Nephron (organoid): Measurements from ENCODE around the gene TMTC3.
A peak's percentile ranks its signal among the peaks of the same experiment; 100 is the strongest.

Experiments
- H3K27ac Mint-ChIP-seq, 3 experiments: 2 replicates each; pipeline ENCODE4 v1.8.0; 2020; ENCODE audit warnings: mixed read lengths in 3 of 3, mild to moderate bottlenecking in 2 of 3, moderate library complexity in 1 of 3
- H3K27me3 Mint-ChIP-seq: 2 replicates; pipeline ENCODE4 v1.8.0; 2021; ENCODE audit warnings: low read depth, mild to moderate bottlenecking, moderate library complexity, mixed read lengths
- H3K36me3 Mint-ChIP-seq: 2 replicates; pipeline ENCODE4 v1.8.0; 2020; ENCODE audit warnings: low read depth, mixed read lengths
- H3K4me1 Mint-ChIP-seq: 2 replicates; pipeline ENCODE4 v1.8.0; 2020; ENCODE audit warnings: mixed read lengths
- H3K4me3 Mint-ChIP-seq, 3 experiments: 2 replicates each; pipeline ENCODE4 v1.8.0; 2020; ENCODE audit warnings: mild to moderate bottlenecking in 3 of 3, mixed read lengths in 3 of 3, moderate library complexity in 2 of 3
- H3K9me3 Mint-ChIP-seq: 2 replicates; pipeline ENCODE4 v1.8.0; 2020; ENCODE audit warnings: mixed read lengths
- TF ChIP-seq, protein P1 (sequence below), 3 experiments: fragments of 200-600 bp; sonication (generic); IDR thresholded peaks; one replicate each; pipeline ENCODE4 v1.5.0; 2021; ENCODE audit warnings: antibody characterized with exemption in 3 of 3; ENCODE audit not compliant: unreplicated experiment in 3 of 3

The TMTC3 gene

DNA sequence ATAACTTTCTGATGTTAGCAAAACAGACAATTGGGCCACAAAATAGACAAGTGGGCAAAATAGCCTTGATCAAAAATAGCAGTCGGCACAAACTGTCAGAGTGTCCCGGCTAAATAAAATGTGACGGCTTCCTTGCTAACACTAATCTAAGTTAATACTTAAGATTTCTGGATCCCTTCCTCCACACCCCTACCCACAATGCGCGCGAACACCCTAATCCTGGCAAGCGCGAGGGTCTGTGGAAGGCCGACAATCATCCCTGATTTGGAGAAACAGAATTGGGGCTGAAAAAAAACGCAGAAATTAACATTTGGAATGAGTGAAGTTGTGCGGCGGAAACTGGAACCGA lies 708 bp upstream of the TMTC3 start:
- Mint-ChIP-seq H3K27me3 (no peaks in the 10 kb centered on the region), H3K4me1 (peaks cover 25% of the 10 kb centered on the region), H3K9me3 (no peaks in the 10 kb centered on the region), H3K4me3 (peak overlapping the region; percentile 88 to 90 (median 89)), H3K27ac (peak overlapping the region; percentile 22 to 90 (median 83)), H3K36me3 (peaks cover 26% of the 10 kb centered on the region)
- TF ChIP-seq, protein P1, sequence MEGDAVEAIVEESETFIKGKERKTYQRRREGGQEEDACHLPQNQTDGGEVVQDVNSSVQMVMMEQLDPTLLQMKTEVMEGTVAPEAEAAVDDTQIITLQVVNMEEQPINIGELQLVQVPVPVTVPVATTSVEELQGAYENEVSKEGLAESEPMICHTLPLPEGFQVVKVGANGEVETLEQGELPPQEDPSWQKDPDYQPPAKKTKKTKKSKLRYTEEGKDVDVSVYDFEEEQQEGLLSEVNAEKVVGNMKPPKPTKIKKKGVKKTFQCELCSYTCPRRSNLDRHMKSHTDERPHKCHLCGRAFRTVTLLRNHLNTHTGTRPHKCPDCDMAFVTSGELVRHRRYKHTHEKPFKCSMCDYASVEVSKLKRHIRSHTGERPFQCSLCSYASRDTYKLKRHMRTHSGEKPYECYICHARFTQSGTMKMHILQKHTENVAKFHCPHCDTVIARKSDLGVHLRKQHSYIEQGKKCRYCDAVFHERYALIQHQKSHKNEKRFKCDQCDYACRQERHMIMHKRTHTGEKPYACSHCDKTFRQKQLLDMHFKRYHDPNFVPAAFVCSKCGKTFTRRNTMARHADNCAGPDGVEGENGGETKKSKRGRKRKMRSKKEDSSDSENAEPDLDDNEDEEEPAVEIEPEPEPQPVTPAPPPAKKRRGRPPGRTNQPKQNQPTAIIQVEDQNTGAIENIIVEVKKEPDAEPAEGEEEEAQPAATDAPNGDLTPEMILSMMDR (IDR thresholded peaks at IDR 0.05; ENCODE audit: unreplicated experiment in 3 of 3), result no peak

DNA sequence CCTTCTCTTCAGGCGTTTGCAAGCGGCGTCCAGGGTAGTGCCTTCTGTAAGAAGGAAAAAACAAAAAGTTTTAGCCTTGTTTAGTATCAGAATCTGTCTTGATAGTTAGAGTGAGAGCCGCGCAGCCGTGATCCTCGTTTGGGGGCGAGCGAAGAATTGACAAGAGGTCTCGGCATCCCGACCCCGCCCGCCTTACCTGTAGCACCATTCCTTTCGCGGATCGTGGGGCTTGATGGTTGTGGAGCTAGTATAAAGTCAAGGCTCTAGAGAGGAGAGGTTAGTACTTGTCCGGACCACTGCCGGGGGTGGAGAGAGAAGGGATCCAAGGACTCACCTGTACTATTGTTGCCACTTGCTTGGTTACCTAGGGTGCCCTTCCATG lies 494 bp downstream of the TMTC3 start:
- H3K4me1 Mint-ChIP-seq, result peaks cover 25% of the 10 kb centered on the region
- peak overlapping the region; percentile 88 to 90 (median 89) for H3K4me3 Mint-ChIP-seq
- H3K9me3 Mint-ChIP-seq, result no peaks in the 10 kb centered on the region
- peaks cover 19% of the 10 kb centered on the region for H3K36me3 Mint-ChIP-seq
- no peaks in the 10 kb centered on the region for H3K27me3 Mint-ChIP-seq
- TF ChIP-seq, protein P1 (IDR thresholded peaks at IDR 0.05; ENCODE audit: unreplicated experiment in 3 of 3), result no peak
- H3K27ac Mint-ChIP-seq, result peak overlapping the region; percentile 22 to 90 (median 83)

DNA sequence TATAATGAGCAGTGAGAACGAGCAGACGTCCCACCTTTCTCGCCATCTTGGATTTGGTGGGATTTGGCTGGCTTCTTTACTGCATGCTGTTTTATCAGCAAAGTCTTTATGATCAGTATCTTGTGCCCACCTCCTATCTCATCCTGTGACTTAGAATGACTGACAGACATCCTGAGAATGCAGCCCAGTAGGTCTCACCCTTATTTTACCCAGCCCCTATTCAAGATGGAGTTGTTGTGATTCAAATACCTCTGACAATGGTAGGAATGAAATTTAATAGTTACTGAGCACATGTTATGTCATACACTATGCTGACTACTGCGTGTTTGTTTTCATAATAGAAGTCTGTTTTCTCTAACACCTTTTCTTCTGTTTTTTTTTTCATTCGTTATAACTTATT lies 1.9 kb downstream of the TMTC3 start:
- H3K27ac Mint-ChIP-seq, result no peak overlapping the region
- H3K36me3 Mint-ChIP-seq, result peaks cover 7% of the 10 kb centered on the region
- peaks cover 25% of the 10 kb centered on the region for H3K4me1 Mint-ChIP-seq
- H3K4me3 Mint-ChIP-seq, result peak overlapping the region; percentile 61 to 88 (median 72)
- no peaks in the 10 kb centered on the region for H3K9me3 Mint-ChIP-seq
- H3K27me3 Mint-ChIP-seq, result no peaks in the 10 kb centered on the region
- TF ChIP-seq, protein P1 (IDR thresholded peaks at IDR 0.05; ENCODE audit: unreplicated experiment in 3 of 3), result no peak

DNA sequence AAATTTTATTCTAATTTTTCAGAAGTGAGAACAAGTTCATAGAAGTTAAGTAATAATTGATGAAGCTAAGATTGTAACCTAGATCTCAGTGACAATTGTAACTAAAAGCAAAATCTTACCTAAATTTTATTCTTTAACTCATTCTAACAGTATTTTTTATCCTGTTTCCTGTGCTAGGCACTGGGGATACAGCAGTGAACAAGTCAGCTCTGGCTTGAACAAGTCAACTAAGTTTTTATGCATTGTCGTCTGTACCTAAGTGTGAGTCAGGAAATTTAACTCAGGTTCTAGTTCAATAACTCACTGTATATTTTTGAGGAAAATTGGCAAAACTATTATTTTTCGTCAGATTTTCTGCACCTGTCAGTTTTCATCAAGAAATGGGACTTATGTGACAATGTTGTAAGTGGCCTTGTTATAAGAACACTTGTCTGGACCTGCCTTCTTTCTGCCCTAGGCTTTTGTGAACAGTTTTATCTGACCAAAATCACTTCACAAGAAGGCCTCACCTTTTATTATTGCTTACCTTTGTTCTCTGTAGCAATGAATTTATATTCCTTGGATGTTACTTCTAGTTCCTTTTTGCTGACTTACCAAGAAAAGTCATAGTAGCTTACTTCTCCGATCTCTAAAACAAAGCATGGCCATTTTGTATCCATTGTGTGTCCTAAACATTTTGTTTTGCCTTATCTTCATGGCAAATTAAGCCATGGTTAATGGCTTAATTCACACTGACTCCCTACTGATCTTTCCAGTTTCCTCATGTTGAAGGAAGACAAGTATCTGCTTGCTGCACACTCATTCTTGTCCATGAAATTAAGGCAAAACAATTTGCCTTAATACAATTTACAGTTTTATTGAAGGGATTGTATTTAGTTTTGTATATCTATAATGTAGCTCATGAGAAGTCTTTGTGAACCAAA lies 2.7 kb downstream of the TMTC3 start:
- Mint-ChIP-seq H3K36me3 (peaks cover 9% of the 10 kb centered on the region), H3K27ac (peak overlapping the region in 1 of 3 experiments; percentile 42), H3K9me3 (no peaks in the 10 kb centered on the region)

DNA sequence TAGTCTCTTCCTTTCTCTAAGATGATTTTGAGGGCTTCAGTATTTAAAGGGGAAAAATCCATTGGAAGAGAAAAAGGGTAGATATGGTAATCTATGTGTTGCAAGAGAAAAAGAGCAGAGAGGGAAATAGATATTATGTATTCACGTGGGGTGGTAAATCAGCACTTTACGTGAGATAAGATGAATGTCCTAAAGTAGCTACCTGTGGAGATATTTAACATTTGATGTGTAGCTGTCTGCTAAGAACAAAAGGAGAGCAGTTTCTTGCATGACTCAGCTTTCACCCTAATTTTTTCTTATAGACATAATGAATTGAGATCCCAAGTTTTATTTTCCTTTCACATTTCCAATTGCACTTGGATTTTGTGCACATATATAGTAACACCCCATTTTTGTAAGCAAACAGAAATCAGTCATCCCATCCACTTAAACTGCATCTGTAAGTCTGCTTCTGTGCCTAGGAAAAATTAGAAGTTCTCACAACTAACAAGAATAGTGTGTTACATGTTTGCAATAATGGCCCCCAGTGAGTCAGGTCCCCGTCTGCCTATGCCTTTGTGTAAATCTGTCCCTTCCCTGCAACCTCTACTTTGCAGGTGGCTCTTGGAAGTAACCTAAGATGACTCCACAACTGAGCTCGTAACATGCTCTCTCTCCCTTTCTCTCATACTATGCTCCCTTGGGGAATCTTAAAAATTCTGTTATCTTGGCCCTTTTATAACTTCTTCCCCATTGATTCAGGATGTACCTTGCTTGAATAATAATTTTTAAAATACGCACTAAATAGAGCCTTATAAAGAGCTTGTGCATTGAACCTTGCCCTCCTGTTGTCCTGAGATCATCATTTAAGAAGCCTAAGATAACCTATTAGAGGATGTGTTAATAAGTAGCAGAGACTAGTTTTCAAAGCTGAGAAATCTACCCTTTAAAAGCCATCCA lies 3.7 kb downstream of the TMTC3 start:
- H3K27me3 Mint-ChIP-seq, result no peaks in the 10 kb centered on the region
- H3K4me3 Mint-ChIP-seq, result peak overlapping the region; percentile 5 to 33 (median 32)
- H3K9me3 Mint-ChIP-seq, result no peaks in the 10 kb centered on the region
- peaks cover 4% of the 10 kb centered on the region for H3K36me3 Mint-ChIP-seq
- H3K4me1 Mint-ChIP-seq, result peaks cover 25% of the 10 kb centered on the region
- H3K27ac Mint-ChIP-seq, result peak overlapping the region in 1 of 3 experiments; percentile 42
- TF ChIP-seq, protein P1 (IDR thresholded peaks at IDR 0.05; ENCODE audit: unreplicated experiment in 3 of 3), result no peak

More for the DNA sequence above, 2.7 kb downstream of the TMTC3 start:
- peaks cover 25% of the 10 kb centered on the region for H3K4me1 Mint-ChIP-seq
- peak overlapping the region; percentile 61 to 88 (median 72) for H3K4me3 Mint-ChIP-seq
- H3K27me3 Mint-ChIP-seq, result no peaks in the 10 kb centered on the region
- TF ChIP-seq, protein P1 (IDR thresholded peaks at IDR 0.05; ENCODE audit: unreplicated experiment in 3 of 3), result no peak
